HG03097 (cell line): ENCODE data around the gene GON7.
"Not testable (repeated sequence)": the region's sequence is repeated elsewhere in the genome, so short reads cannot be mapped to it uniquely, and the experiment has no call there.

Experiments
- ATAC-seq: cut with Tn5 transposase; IDR thresholded peaks from one replicate; pipeline ENCODE4 v1.9.1; 2021; ENCODE audit not compliant: unreplicated experiment, low FRiP score

The GON7 gene

GRCh38 chr14:93201155-93201704 lies 5.6 kb downstream of the GON7 start:
- ATAC-seq, result no peak

GRCh38 chr14:93200553-93200952 lies 6.3 kb downstream of the GON7 start:
- ATAC-seq, result no peak

GRCh38 chr14:93199031-93199430 lies 7.8 kb downstream of the GON7 start:
- no peak for ATAC-seq

GRCh38 chr14:93195316-93195999 lies 11.4 kb downstream of the GON7 start:
- ATAC-seq, result no peak

- ATAC-seq, result no peak
Measured at GRCh38 chr14:93186956-93187355, 19.9 kb downstream of the GON7 start.

GRCh38 chr14:93186466-93186865 lies 20.4 kb downstream of the GON7 start:
- ATAC-seq, result no peak

- peak; percentile 4 for ATAC-seq
Measured at GRCh38 chr14:93185349-93185720, 21.5 kb downstream of the GON7 start.

GRCh38 chr14:93184391-93185348 lies 22.2 kb downstream of the GON7 start, which contains the start of the genes LYSET and MOAP1:
LYSET (plus strand) TSS chr14:93185317; CDS start chr14:93185406, 89 bp downstream.
MOAP1 (minus strand) TSS chr14:93184897; CDS start chr14:93184242, 655 bp downstream.
- peak; percentile 78 for ATAC-seq

GRCh38 chr14:93183596-93184317 lies 23.1 kb downstream of the GON7 start:
- no peak for ATAC-seq

GRCh38 chr14:93175492-93175891 lies 31.4 kb downstream of the GON7 start:
- ATAC-seq, result no peak

GRCh38 chr14:93174731-93175130 lies 32.1 kb downstream of the GON7 start:
- ATAC-seq, result not testable (repeated sequence)

GRCh38 chr14:93173943-93174395 lies 32.9 kb downstream of the GON7 start:
- no peak for ATAC-seq

GRCh38 chr14:93171376-93171775 lies 35.5 kb downstream of the GON7 start:
- ATAC-seq, result no peak

- ATAC-seq, result not testable (repeated sequence)
Measured at GRCh38 chr14:93170141-93170540, 36.7 kb downstream of the GON7 start.

GRCh38 chr14:93169619-93170018 lies 37.2 kb downstream of the GON7 start:
- not testable (repeated sequence) for ATAC-seq

GRCh38 chr14:93168610-93169009 lies 38.3 kb downstream of the GON7 start:
- ATAC-seq, result not testable (repeated sequence)

- ATAC-seq, result not testable (repeated sequence)
Measured at GRCh38 chr14:93165271-93166265, 41.3 kb downstream of the GON7 start.

GRCh38 chr14:93163564-93163963 lies 43.3 kb downstream of the GON7 start:
- no peak for ATAC-seq

GRCh38 chr14:93161411-93161940 lies 45.4 kb downstream of the GON7 start:
- ATAC-seq, result no peak
